SK-N-SH (cell line): ENCODE measurements around the gene UAP1L1. TPM values are rescaled to one million over a fixed set of nuclear protein-coding genes. Genes with fewer than 3 reads are reported as not detected.
A peak's percentile ranks its signal among the peaks of the same experiment; 100 is the strongest.

ENCODE experiments used
- CTCF ChIA-PET: fragments of 300-600, 350-600 bp; formaldehyde crosslinking; extraction: SDS; loops from one replicate; lab custom pipeline; 2021; lab: Yijun Ruan, JAX
- POLR2A ChIA-PET: fragments of 350-600 bp; sonication (Branson Sonifier 250); formaldehyde crosslinking; extraction: SDS; loops from one replicate; lab custom pipeline; 2020; ENCODE audit warnings: antibody characterized with exemption, inconsistent platforms; lab: Yijun Ruan, JAX
- DNase-seq: peaks from one replicate; pipeline ENCODE4 v3.0.0; 2012
- H2AFZ ChIP-seq: fragments of 200-600 bp; sonication (generic); 2 replicates; pipeline ENCODE4 v1.8.1; 2016; ENCODE audit warnings: antibody characterized with exemption, mild to moderate bottlenecking, low read depth
- H3F3A ChIP-seq: fragments of 200-600 bp; sonication (generic); replicated peaks from 2 replicates; pipeline ENCODE3; 2016; ENCODE audit warnings: antibody characterized with exemption, mild to moderate bottlenecking; ENCODE audit not compliant: insufficient read depth
- H3K27ac ChIP-seq, 2 experiments: fragments of 200-500 bp in 1 of 2; fragments of 200-600 bp in 1 of 2; sonication (Bioruptor generic) in 1 of 2; sonication (generic), shearing (Covaris generic) in 1 of 2; 2 replicates each; pipeline versions ENCODE4 v1.5.1 to v1.6.1; 2014 to 2016; ENCODE audit warnings: low read depth in 2 of 2, inconsistent platforms in 1 of 2, low read length in 1 of 2, mild to moderate bottlenecking in 1 of 2, mixed read lengths in 1 of 2
- H3K27me3 ChIP-seq: fragments of 200-600 bp; sonication (generic), shearing (Covaris generic); 2 replicates; pipeline ENCODE4 v1.6.1; 2016; ENCODE audit warnings: mixed run types; ENCODE audit not compliant: insufficient read depth
- H3K36me3 ChIP-seq, 2 experiments: fragments of 200-500 bp in 1 of 2; fragments of 200-600 bp in 1 of 2; sonication (Bioruptor generic) in 1 of 2; sonication (generic) in 1 of 2; replicated peaks in 1 of 2; 2 replicates each; pipeline versions ENCODE3 to v1.5.1; 2014 to 2016; ENCODE audit warnings: low read length in 1 of 2, mild to moderate bottlenecking in 1 of 2; ENCODE audit not compliant: insufficient read depth in 2 of 2, control insufficient read depth in 1 of 2
- H3K4me1 ChIP-seq, 2 experiments: fragments of 200-500 bp in 1 of 2; fragments of 200-600 bp in 1 of 2; sonication (Bioruptor generic) in 1 of 2; sonication (generic), shearing (Covaris generic) in 1 of 2; 2 replicates each; pipeline versions ENCODE4 v1.5.1 to v1.6.1; 2014 to 2016; ENCODE audit warnings: low read depth in 1 of 2, low read length in 1 of 2, mixed run types in 1 of 2; ENCODE audit not compliant: insufficient read depth in 2 of 2, control insufficient read depth in 1 of 2
- H3K4me2 ChIP-seq: fragments of 200-600 bp; sonication (generic), shearing (Covaris generic); 2 replicates; pipeline ENCODE4 v1.6.1; 2017; ENCODE audit warnings: mixed run types
- H3K4me3 ChIP-seq, 2 experiments: fragments of 200-500 bp in 1 of 2; fragments of 200-600 bp in 1 of 2; sonication (Bioruptor generic) in 1 of 2; sonication (generic), shearing (Covaris generic) in 1 of 2; 2 replicates each; pipeline versions ENCODE4 v1.5.1 to v1.8.1; 2014 to 2016; ENCODE audit warnings: low read depth in 2 of 2, inconsistent platforms in 1 of 2, low read length in 1 of 2, mild to moderate bottlenecking in 1 of 2, mixed read lengths in 1 of 2, moderate library complexity in 1 of 2
- H3K79me2 ChIP-seq: fragments of 200-600 bp; sonication (generic); 2 replicates; pipeline ENCODE4 v1.8.1; 2017; ENCODE audit warnings: mild to moderate bottlenecking; ENCODE audit not compliant: insufficient read depth
- H3K9ac ChIP-seq: fragments of 200-600 bp; sonication (generic); 2 replicates; pipeline ENCODE4 v1.6.1; 2017; ENCODE audit warnings: mixed run types
- H3K9me2 ChIP-seq: fragments of 200-600 bp; sonication (generic); 2 replicates; pipeline ENCODE4 v1.6.1; 2017; ENCODE audit warnings: mixed run types
- H3K9me3 ChIP-seq: fragments of 200-600 bp; sonication (generic); 2 replicates; pipeline ENCODE4 v1.6.1; 2017; ENCODE audit warnings: mixed run types, mild to moderate bottlenecking, moderate library complexity
- H4K20me1 ChIP-seq: fragments of 200-600 bp; sonication (generic); 2 replicates; pipeline ENCODE4 v1.6.1; 2017; ENCODE audit warnings: mild to moderate bottlenecking, mixed run types; ENCODE audit not compliant: insufficient read depth
- FOXM1 ChIP-seq: IDR thresholded peaks from 2 replicates; pipeline ENCODE4 v1.4.0; 2012; ENCODE audit warnings: low read depth, mild to moderate bottlenecking
- GABPA ChIP-seq: IDR thresholded peaks from 2 replicates; pipeline ENCODE4 v1.4.0; 2012; ENCODE audit warnings: low read depth, mild to moderate bottlenecking
- TCF12 ChIP-seq: IDR thresholded peaks from 2 replicates; pipeline ENCODE4 v1.4.0; 2012
- WGBS: methylation state at CpG from one replicate; pipeline ENCODE4 v1.1.6; 2017; ENCODE audit warnings: low lambda C conversion rate; 5-methylcytosine and 5-hydroxymethylcytosine counted together
- polyA plus RNA-seq, 3 experiments: library from polyadenylated mRNA; depleted of rRNA; stranded (reverse); fragments of >200 nt; gene quantifications; 2 replicates each; pipeline ENCODE4 v1.2.3, GENCODE V29; 2012
- TF ChIP-seq, protein P1 (sequence below): fragments of 150-350 bp; IDR thresholded peaks from 2 replicates; pipeline ENCODE4 v1.6.1; 2016; ENCODE audit warnings: mild to moderate bottlenecking, low read depth, low read length
- TF ChIP-seq, protein P2 (sequence below): IDR thresholded peaks from 2 replicates; pipeline ENCODE4 v1.4.0; 2012; ENCODE audit warnings: low read depth

UAP1L1 gene
- polyA plus RNA-seq, 1 of the 3 experiments (the other 2 are of a cell fraction), result 5.6 TPM

DNA sequence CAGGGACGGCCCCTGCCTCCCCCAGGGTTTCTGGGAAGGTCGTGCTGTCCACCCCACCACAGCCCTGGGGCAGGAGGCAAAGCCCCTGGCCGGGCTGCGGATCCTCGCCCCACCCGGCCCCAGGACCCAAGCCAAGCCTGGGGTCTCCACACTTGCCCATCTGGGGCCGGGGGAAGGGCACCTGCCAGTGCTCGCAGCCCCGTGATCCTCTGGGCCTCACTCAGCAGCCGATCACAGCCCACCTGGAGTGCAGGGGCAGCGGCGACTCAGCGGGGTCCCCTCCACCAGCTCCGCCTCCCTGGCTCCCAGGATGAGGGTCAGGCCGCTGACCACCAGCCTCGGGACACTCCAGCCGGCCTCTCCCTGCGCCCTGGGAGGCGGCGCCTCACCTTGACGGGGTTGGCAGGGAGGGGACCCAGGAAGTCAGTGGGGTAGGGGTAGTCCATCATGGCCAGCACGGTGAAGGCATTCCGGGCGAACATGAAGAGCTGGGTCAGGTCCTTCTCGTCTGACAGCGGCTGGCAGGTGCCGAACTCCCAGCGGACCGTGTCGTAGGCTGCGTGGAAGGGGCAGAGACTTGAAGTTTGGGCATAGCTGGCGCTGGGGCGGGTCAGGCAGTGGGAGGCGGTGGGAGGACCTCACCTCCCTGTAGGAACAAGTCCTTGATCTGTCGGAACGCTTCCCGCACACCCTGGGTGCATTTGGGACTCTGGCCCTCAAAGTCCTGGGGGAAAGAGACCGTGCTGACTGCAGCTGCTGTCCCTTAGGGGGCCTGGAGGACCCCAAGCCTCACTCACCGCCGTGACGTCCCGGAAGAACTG, 35.5 kb downstream of the UAP1L1 start:
- WGBS, result 98% methylated on average over 30 of the region's 42 CpGs
- no peaks in the 10 kb centered on the region for H3K9me3 ChIP-seq
- H3K27me3 ChIP-seq, result no peaks in the 10 kb centered on the region
- H3K4me3 ChIP-seq, result no peak overlapping the region
- H3F3A ChIP-seq, result no peaks in the 10 kb centered on the region
- ChIA-PET CTCF (interaction anchor here (0.6 to 4.4 kb wide), 4 partner anchors 18 to 800 kb away, joined by 3 to 27 read pairs (median 6); partner anchors contain the start of gene RNF224), POLR2A (interaction anchor here (0.6 to 1.6 kb wide), 2 partner anchors 92 to 128 kb away, joined by 3 to 7 read pairs; partner anchors contain the start of gene TUBB4B)
- H4K20me1 ChIP-seq, result no peaks in the 10 kb centered on the region
- H3K79me2 ChIP-seq, result no peaks in the 10 kb centered on the region
- DNase-seq, result no peak
- no peak overlapping the region for H3K4me2 ChIP-seq
- no peak overlapping the region for H3K9ac ChIP-seq
- H3K9me2 ChIP-seq, result no peaks in the 10 kb centered on the region
- peaks cover 0 to 10% of the 10 kb centered on the region in 2 experiments; a peak in 1 of 4 replicates for H3K4me1 ChIP-seq
- no peak overlapping the region for H3K27ac ChIP-seq
- peaks cover 0 to 45% of the 10 kb centered on the region in 2 experiments for H3K36me3 ChIP-seq
- H2AFZ ChIP-seq, result no peak overlapping the region
- TF ChIP-seq FOXM1 (no peak), GABPA (no peak)
- TF ChIP-seq, protein P1, sequence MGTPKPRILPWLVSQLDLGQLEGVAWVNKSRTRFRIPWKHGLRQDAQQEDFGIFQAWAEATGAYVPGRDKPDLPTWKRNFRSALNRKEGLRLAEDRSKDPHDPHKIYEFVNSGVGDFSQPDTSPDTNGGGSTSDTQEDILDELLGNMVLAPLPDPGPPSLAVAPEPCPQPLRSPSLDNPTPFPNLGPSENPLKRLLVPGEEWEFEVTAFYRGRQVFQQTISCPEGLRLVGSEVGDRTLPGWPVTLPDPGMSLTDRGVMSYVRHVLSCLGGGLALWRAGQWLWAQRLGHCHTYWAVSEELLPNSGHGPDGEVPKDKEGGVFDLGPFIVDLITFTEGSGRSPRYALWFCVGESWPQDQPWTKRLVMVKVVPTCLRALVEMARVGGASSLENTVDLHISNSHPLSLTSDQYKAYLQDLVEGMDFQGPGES, result no peak

DNA sequence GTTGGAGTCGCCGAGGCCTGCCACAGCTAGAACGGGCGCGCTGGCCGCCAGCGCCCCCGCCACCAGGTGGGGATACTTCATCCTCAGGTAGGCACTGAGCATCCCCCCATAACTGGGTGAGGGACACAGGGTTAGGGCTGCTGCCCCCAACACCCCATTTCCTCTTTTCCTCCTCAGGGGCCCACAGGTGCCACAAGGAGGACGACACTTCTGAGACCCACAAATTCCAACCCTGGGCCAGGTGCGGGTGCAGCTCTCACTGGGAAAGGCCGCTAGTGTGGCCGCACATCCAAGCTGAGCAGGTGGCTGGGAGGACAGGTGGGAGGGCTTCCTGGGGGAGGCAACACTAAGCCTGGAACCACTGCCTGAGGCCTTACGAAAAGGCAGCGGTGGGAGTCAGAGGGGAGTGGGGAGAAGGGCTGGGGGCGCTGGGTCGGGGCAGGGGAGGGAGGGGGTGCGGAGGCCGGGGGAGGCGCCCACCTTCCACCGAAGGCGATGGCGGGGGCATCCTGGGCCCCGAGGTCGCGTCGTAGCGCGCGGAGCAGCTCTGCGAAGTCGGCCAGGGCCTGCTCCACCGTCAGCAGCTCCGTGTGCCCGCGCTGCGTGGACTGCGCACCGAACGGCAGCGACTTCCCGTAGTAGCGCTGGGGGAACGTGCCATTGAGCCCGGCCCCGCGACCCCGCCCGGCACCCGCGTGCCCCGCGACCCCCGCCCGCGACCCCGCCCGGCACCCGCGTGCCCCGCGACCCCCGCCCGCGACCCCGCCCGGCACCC, 36.3 kb downstream of the UAP1L1 start:
- H3K27me3 ChIP-seq, result no peaks in the 10 kb centered on the region
- no peak overlapping the region for H3K27ac ChIP-seq
- DNase-seq, result peak; percentile 76
- no peak overlapping the region for H2AFZ ChIP-seq
- peak overlapping the region in 1 of 2 experiments; percentile 39; a peak in 2 of 4 replicates for H3K4me3 ChIP-seq
- no peak overlapping the region for H3K9ac ChIP-seq
- WGBS, result 73% methylated on average over 24 of the region's 66 CpGs
- no peak overlapping the region; the same call in 1 of the 2 replicates for H3K4me2 ChIP-seq
- H3K79me2 ChIP-seq, result no peaks in the 10 kb centered on the region
- H3K9me2 ChIP-seq, result no peaks in the 10 kb centered on the region
- peaks cover 0 to 37% of the 10 kb centered on the region in 2 experiments for H3K36me3 ChIP-seq
- H3K9me3 ChIP-seq, result no peaks in the 10 kb centered on the region
- TF ChIP-seq TCF12, result no peak
- TF ChIP-seq, protein P2, sequence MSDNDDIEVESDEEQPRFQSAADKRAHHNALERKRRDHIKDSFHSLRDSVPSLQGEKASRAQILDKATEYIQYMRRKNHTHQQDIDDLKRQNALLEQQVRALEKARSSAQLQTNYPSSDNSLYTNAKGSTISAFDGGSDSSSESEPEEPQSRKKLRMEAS, result 0 out of 2 replicates have a peak, but pooled peaks have one; percentile 5
- H4K20me1 ChIP-seq, result no peaks in the 10 kb centered on the region
- H3F3A ChIP-seq, result no peaks in the 10 kb centered on the region
- ChIA-PET CTCF (interaction anchor here (1.4 to 4.4 kb wide), 4 partner anchors 17 to 123 kb away, joined by 3 to 27 read pairs (median 6); partner anchors contain the start of gene RNF224), POLR2A (interaction anchor here (0.6 to 1.6 kb wide), 3 partner anchors 16 to 127 kb away, joined by 3 to 7 read pairs (median 4); partner anchors contain the start of gene TUBB4B)
- peaks cover 0 to 10% of the 10 kb centered on the region in 2 experiments; a peak in 1 of 4 replicates for H3K4me1 ChIP-seq
